Measurements from ENCODE around the gene UROC1.

DNA sequence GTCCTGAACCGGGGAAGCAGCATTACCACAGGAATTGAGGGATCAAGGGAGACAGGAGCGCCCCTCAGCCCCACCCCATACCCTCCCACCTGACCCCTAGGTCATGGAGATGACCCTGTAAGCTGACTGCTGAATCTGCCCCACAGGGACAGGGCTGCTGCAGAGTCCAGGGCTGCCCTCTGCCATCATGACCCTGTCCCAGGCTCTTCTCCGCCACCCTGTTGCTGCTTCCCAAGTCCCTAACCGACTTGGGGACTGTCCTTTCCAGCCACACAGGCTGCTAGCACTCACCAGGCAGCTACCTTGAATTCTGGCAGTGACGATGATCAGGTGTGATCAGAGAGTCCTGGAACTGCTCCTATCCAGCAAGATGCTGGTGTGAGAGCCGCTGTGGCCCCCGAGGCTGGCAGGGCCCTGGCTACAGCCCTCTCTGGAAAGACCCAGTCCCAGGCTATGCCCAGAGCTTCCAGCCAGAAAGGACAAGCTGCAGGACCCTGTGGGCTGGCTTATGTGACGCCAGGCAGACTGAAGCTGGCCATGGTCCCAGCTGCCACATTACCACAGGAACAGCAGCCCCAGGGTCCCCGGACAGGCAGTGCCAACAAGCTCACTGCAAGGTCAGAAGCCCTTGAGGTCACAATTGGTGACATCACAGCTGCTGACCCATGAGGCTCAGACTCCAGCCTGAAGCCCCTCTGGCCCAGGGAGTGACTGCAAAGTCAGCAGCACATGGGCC is 40.9 kb upstream of the UROC1 start, which contains the start of gene C3orf22:
- TF ChIP-seq CTCF (IDR thresholded peaks at IDR 0.05; ENCODE audit: insufficient read depth, low read length): no peak
- no peak for TF ChIP-seq SPI1 (IDR thresholded peaks at IDR 0.05; ENCODE audit: borderline replicate concordance, low read depth)
- TF ChIP-seq REST (IDR thresholded peaks at IDR 0.05; ENCODE audit: insufficient replicate concordance, low read depth): no peak
- TF ChIP-seq GABPA (IDR thresholded peaks at IDR 0.05; ENCODE audit: low read depth): no peak
- no peak for TF ChIP-seq POLR2AphosphoS5 (IDR thresholded peaks at IDR 0.05; ENCODE audit: low read depth)

All from HL-60 (cell line).